Measurements from ENCODE around the gene MEOX1.
A peak's percentile ranks its signal among the peaks of the same experiment; 100 is the strongest.

Gene MEOX1

GRCh38 chr17:43650471-43650870, 11.3 kb downstream of the MEOX1 start:
- no peak for DNase-seq

GRCh38 chr17:43648916-43649315, 12.8 kb downstream of the MEOX1 start:
- no peak for DNase-seq

GRCh38 chr17:43645765-43646481, 15.8 kb downstream of the MEOX1 start:
- DNase-seq = peak; percentile 91

GRCh38 chr17:43645450-43645764, 16.3 kb downstream of the MEOX1 start:
- no peak for DNase-seq

- DNase-seq = no peak
Measured at GRCh38 chr17:43644081-43644480, 17.6 kb downstream of the MEOX1 start.

- no peak for DNase-seq
Measured at GRCh38 chr17:43641416-43641815, 20.3 kb downstream of the MEOX1 start.

GRCh38 chr17:43640491-43641252, 21.1 kb downstream of the MEOX1 start:
- no peak for DNase-seq

- no peak for DNase-seq
Measured at GRCh38 chr17:43637563-43638323, 24.0 kb downstream of the MEOX1 start.

GRCh38 chr17:43636426-43636825, 25.3 kb downstream of the MEOX1 start:
- no peak for DNase-seq

- DNase-seq = peak; percentile 65
Measured at GRCh38 chr17:43634591-43635125, 27.1 kb downstream of the MEOX1 start.

- DNase-seq = no peak
Measured at GRCh38 chr17:43632221-43632620, 29.5 kb downstream of the MEOX1 start.

GRCh38 chr17:43631429-43631828, 30.3 kb downstream of the MEOX1 start:
- DNase-seq = no peak

GRCh38 chr17:43628089-43628650, 33.6 kb downstream of the MEOX1 start:
- DNase-seq = no peak

GRCh38 chr17:43627653-43628052, 34.1 kb downstream of the MEOX1 start:
- DNase-seq = no peak

GRCh38 chr17:43626023-43626422, 35.7 kb downstream of the MEOX1 start:
- no peak for DNase-seq

GRCh38 chr17:43625606-43626005, 36.1 kb downstream of the MEOX1 start:
- DNase-seq = no peak

- no peak for DNase-seq
Measured at GRCh38 chr17:43620581-43620980, 41.1 kb downstream of the MEOX1 start.

GRCh38 chr17:43620147-43620546, 41.6 kb downstream of the MEOX1 start:
- DNase-seq = no peak

- DNase-seq = no peak
Measured at GRCh38 chr17:43619705-43620104, 42.0 kb downstream of the MEOX1 start.

GRCh38 chr17:43618276-43618675, 43.4 kb downstream of the MEOX1 start:
- DNase-seq = no peak

GRCh38 chr17:43616852-43617251, 44.9 kb downstream of the MEOX1 start:
- DNase-seq = no peak

GRCh38 chr17:43616421-43616820, 45.3 kb downstream of the MEOX1 start:
- DNase-seq = no peak

- DNase-seq = no peak
Measured at GRCh38 chr17:43616029-43616351, 45.7 kb downstream of the MEOX1 start.
